Neural progenitor cell (in vitro differentiated cells): ENCODE measurements around the gene CCDC158. TPM values are rescaled to one million over a fixed set of nuclear protein-coding genes. Genes with fewer than 3 reads are reported as not detected.

Experiments
- DNase-seq: peaks from one replicate; pipeline ENCODE4 v3.0.0-alpha.2; 2016; ENCODE audit warnings: low spot score
- H2AFZ ChIP-seq: fragments of 200-600 bp; sonication (generic); replicated peaks from 2 replicates; pipeline ENCODE4 v1.6.1; 2016; ENCODE audit warnings: antibody characterized with exemption
- H3F3A ChIP-seq: fragments of 200-600 bp; sonication (generic); 2 replicates; pipeline ENCODE4 v1.6.1; 2016; ENCODE audit warnings: antibody characterized with exemption, low read depth
- H3K27ac ChIP-seq: fragments of 200-600 bp; sonication (generic); 2 replicates; pipeline ENCODE4 v1.5.1; 2016; ENCODE audit warnings: mild to moderate bottlenecking
- H3K27me3 ChIP-seq: fragments of 200-600 bp; sonication (generic); 2 replicates; pipeline ENCODE4 v1.6.1; 2016; ENCODE audit warnings: mild to moderate bottlenecking, moderate library complexity
- H3K36me3 ChIP-seq: fragments of 200-600 bp; sonication (generic); 2 replicates; pipeline ENCODE4 v1.5.1; 2016
- H3K4me1 ChIP-seq: fragments of 200-600 bp; sonication (generic); 2 replicates; pipeline ENCODE4 v1.6.1; 2016; ENCODE audit warnings: mixed run types
- H3K4me2 ChIP-seq: fragments of 200-600 bp; sonication (generic); 2 replicates; pipeline ENCODE4 v1.6.1; 2016
- H3K4me3 ChIP-seq: fragments of 200-600 bp; sonication (generic); 2 replicates; pipeline ENCODE4 v1.5.1; 2016
- H3K79me2 ChIP-seq: fragments of 200-600 bp; sonication (generic); 2 replicates; pipeline ENCODE4 v1.6.1; 2016; ENCODE audit warnings: low read depth
- H3K9ac ChIP-seq: fragments of 200-600 bp; sonication (generic); 2 replicates; pipeline ENCODE4 v1.6.1; 2016
- H3K9me3 ChIP-seq: fragments of 200-600 bp; sonication (generic); 2 replicates; pipeline ENCODE4 v1.5.1; 2016; ENCODE audit warnings: low read depth
- H4K20me1 ChIP-seq: fragments of 200-600 bp; sonication (generic); 2 replicates; pipeline ENCODE4 v1.6.1; 2016; ENCODE audit warnings: low read depth
- H3K27ac Mint-ChIP-seq: 3 replicates; pipeline ENCODE4 v1.8.0; 2021; ENCODE audit warnings: mixed read lengths
- H3K27me3 Mint-ChIP-seq: 2 replicates; pipeline ENCODE4 v1.8.0; 2022; ENCODE audit warnings: low read depth, mild to moderate bottlenecking, inconsistent platforms, moderate library complexity, mixed read lengths; ENCODE audit not compliant: insufficient read depth
- H3K36me3 Mint-ChIP-seq: 3 replicates; pipeline ENCODE4 v1.8.0; 2021; ENCODE audit warnings: mixed read lengths
- H3K4me1 Mint-ChIP-seq: 3 replicates; pipeline ENCODE4 v1.8.0; 2021; ENCODE audit warnings: mixed read lengths
- H3K4me3 Mint-ChIP-seq: 3 replicates; pipeline ENCODE4 v1.8.0; 2021; ENCODE audit warnings: mild to moderate bottlenecking, moderate library complexity, mixed read lengths
- H3K9me3 Mint-ChIP-seq: 3 replicates; pipeline ENCODE4 v1.8.0; 2020; ENCODE audit warnings: mixed read lengths
- CTCF ChIP-seq: fragments of 200-600 bp; sonication (generic); IDR thresholded peaks from 2 replicates; pipeline ENCODE4 v1.5.1; 2017; ENCODE audit warnings: antibody characterized with exemption, mild to moderate bottlenecking
- EZH2 ChIP-seq: fragments of 200-600 bp; sonication (generic); IDR thresholded peaks from 2 replicates; pipeline ENCODE4 v1.6.1; 2017; ENCODE audit warnings: antibody characterized with exemption, mild to moderate bottlenecking, moderate library complexity
- EZH2phosphoT487 ChIP-seq: fragments of 200-600 bp; sonication (generic); IDR thresholded peaks from 2 replicates; pipeline ENCODE4 v1.6.1; 2017; ENCODE audit warnings: antibody characterized with exemption
- total RNA-seq: library from RNA; depleted of rRNA; stranded (reverse); fragments of >200 nt; gene quantifications from 2 replicates; pipeline ENCODE4 v1.2.3, GENCODE V29; 2015; ENCODE audit warnings: low replicate concordance

Gene CCDC158
- total RNA-seq, 1 donor from 2014 or later, result not detected

- Mint-ChIP-seq H3K4me1 (no peaks in the 10 kb centered on the region), H3K36me3 (no peaks in the 10 kb centered on the region), H3K9me3 (no peaks in the 10 kb centered on the region), H3K4me3 (no peak overlapping the region), H3K27ac (no peak overlapping the region), H3K27me3 (peaks cover 3% of the 10 kb centered on the region)
- TF ChIP-seq EZH2phosphoT487 (no peak), CTCF (no peak), EZH2 (no peak)
- Histone ChIP-seq H3K27ac (no peak overlapping the region), H3K9me3 (no peaks in the 10 kb centered on the region), H3K79me2 (no peaks in the 10 kb centered on the region), H2AFZ (no peak overlapping the region), H3K36me3 (no peaks in the 10 kb centered on the region), H3K27me3 (no peaks in the 10 kb centered on the region), H3K4me2 (no peak overlapping the region), H3F3A (no peaks in the 10 kb centered on the region), H4K20me1 (no peaks in the 10 kb centered on the region), H3K4me1 (no peaks in the 10 kb centered on the region), H3K9ac (no peak overlapping the region), H3K4me3 (no peak overlapping the region)
- DNase-seq, result no peak
These were observed 19.3 kb downstream of the CCDC158 start for GRCh38 chr4:76401654-76402053.

GRCh38 chr4:76388160-76388908 lies 32.6 kb downstream of the CCDC158 start:
- H2AFZ ChIP-seq, result no peak overlapping the region
- TF ChIP-seq CTCF, result no peak
- no peak for TF ChIP-seq EZH2phosphoT487
- TF ChIP-seq EZH2, result no peak
- no peak overlapping the region for H3K27ac ChIP-seq
- H3K27ac Mint-ChIP-seq, result no peak overlapping the region
- H3K9me3 ChIP-seq, result no peaks in the 10 kb centered on the region
- H3K36me3 Mint-ChIP-seq, result no peaks in the 10 kb centered on the region
- H4K20me1 ChIP-seq, result no peaks in the 10 kb centered on the region
- H3K36me3 ChIP-seq, result no peaks in the 10 kb centered on the region
- peaks cover 17% of the 10 kb centered on the region for H3K9me3 Mint-ChIP-seq
- H3K79me2 ChIP-seq, result no peaks in the 10 kb centered on the region
- no peaks in the 10 kb centered on the region for H3K4me1 Mint-ChIP-seq
- DNase-seq, result no peak
- H3K4me1 ChIP-seq, result no peaks in the 10 kb centered on the region
- H3K4me3 Mint-ChIP-seq, result no peak overlapping the region
- no peaks in the 10 kb centered on the region for H3K27me3 ChIP-seq
- H3K27me3 Mint-ChIP-seq, result peaks cover under 1% of the 10 kb centered on the region
- no peak overlapping the region for H3K4me2 ChIP-seq
- H3K4me3 ChIP-seq, result no peak overlapping the region
- H3K9ac ChIP-seq, result no peak overlapping the region
- no peaks in the 10 kb centered on the region for H3F3A ChIP-seq

GRCh38 chr4:76386566-76387305 lies 34.2 kb downstream of the CCDC158 start:
- H3K4me1 ChIP-seq, result no peaks in the 10 kb centered on the region
- H3K9me3 ChIP-seq, result no peaks in the 10 kb centered on the region
- no peaks in the 10 kb centered on the region for H3K4me1 Mint-ChIP-seq
- no peak overlapping the region for H3K27ac Mint-ChIP-seq
- H3K27ac ChIP-seq, result no peak overlapping the region
- no peak overlapping the region for H3K9ac ChIP-seq
- TF ChIP-seq CTCF, result no peak
- TF ChIP-seq EZH2phosphoT487, result no peak
- TF ChIP-seq EZH2, result no peak
- H4K20me1 ChIP-seq, result no peaks in the 10 kb centered on the region
- no peak overlapping the region for H3K4me3 ChIP-seq
- peaks cover 11% of the 10 kb centered on the region for H3K9me3 Mint-ChIP-seq
- no peak for DNase-seq
- H3K4me2 ChIP-seq, result no peak overlapping the region
- H3K4me3 Mint-ChIP-seq, result no peak overlapping the region
- H3K79me2 ChIP-seq, result no peaks in the 10 kb centered on the region
- no peak overlapping the region for H2AFZ ChIP-seq
- no peaks in the 10 kb centered on the region for H3K36me3 Mint-ChIP-seq
- no peaks in the 10 kb centered on the region for H3K27me3 Mint-ChIP-seq
- no peaks in the 10 kb centered on the region for H3F3A ChIP-seq
- no peaks in the 10 kb centered on the region for H3K36me3 ChIP-seq
- no peaks in the 10 kb centered on the region for H3K27me3 ChIP-seq
